Measurements from ENCODE around the gene ANKRD44. TPM values are rescaled to one million over a fixed set of nuclear protein-coding genes. Genes with fewer than 3 reads are reported as not detected.
"Not testable (repeated sequence)": the region's sequence is repeated elsewhere in the genome, so short reads cannot be mapped to it uniquely, and the experiment has no call there.

The ANKRD44 gene
- total RNA-seq, 2 experiments from 2014 or later, result 214 to 246 TPM

- H3K9me3 Mint-ChIP-seq, result no peaks in the 10 kb centered on the region
- CTCF ChIA-PET, result no interaction called here
- H3K4me1 Mint-ChIP-seq, result peaks cover 74% of the 10 kb centered on the region
- no peak overlapping the region for H3K4me3 Mint-ChIP-seq
- no peak for DNase-seq
- peak overlapping the region; percentile 34 for H3K27ac Mint-ChIP-seq
- POLR2A ChIA-PET, result interaction anchor here (0.8 to 2.5 kb wide), 4 partner anchors 9 to 46 kb away, joined by 3 to 6 read pairs (median 4); no protein-coding TSS in a partner anchor
- H3K27me3 Mint-ChIP-seq, result no peaks in the 10 kb centered on the region
- H3K36me3 Mint-ChIP-seq (ENCODE audit: low read depth), result peaks cover 48% of the 10 kb centered on the region
Measured at GRCh38 chr2:197242719-197243118, 67.9 kb downstream of the ANKRD44 start.

GRCh38 chr2:197241596-197241995 is 69.0 kb downstream of the ANKRD44 start:
- peak overlapping the region; percentile 48 for H3K27ac Mint-ChIP-seq
- DNase-seq, result no peak
- peaks cover 40% of the 10 kb centered on the region for H3K36me3 Mint-ChIP-seq (ENCODE audit: low read depth)
- ChIA-PET CTCF (interaction anchor here (1.0 to 2.7 kb wide), 4 partner anchors 14 to 70 kb away, joined by 3 to 18 read pairs (median 4); no protein-coding TSS in a partner anchor), POLR2A (interaction anchor here (1.6 to 5.9 kb wide), 5 partner anchors 8 to 66 kb away, joined by 6 to 122 read pairs (median 19); partner anchors contain the start of gene ANKRD44)
- H3K9me3 Mint-ChIP-seq, result no peaks in the 10 kb centered on the region
- H3K4me1 Mint-ChIP-seq, result peaks cover 76% of the 10 kb centered on the region
- no peaks in the 10 kb centered on the region for H3K27me3 Mint-ChIP-seq
- H3K4me3 Mint-ChIP-seq, result no peak overlapping the region

GRCh38 chr2:197241153-197241552 is 69.4 kb downstream of the ANKRD44 start:
- ChIA-PET CTCF (interaction anchor here (1.0 to 2.7 kb wide), 10 partner anchors 10 to 70 kb away, joined by 3 to 18 read pairs (median 4); no protein-coding TSS in a partner anchor), POLR2A (interaction anchor here (0.9 to 5.9 kb wide), 12 partner anchors 9 to 71 kb away, joined by 3 to 122 read pairs (median 7); partner anchors contain the start of gene ANKRD44)
- peaks cover 78% of the 10 kb centered on the region for H3K4me1 Mint-ChIP-seq
- no peak for DNase-seq
- H3K9me3 Mint-ChIP-seq, result no peaks in the 10 kb centered on the region
- no peaks in the 10 kb centered on the region for H3K27me3 Mint-ChIP-seq
- peaks cover 40% of the 10 kb centered on the region for H3K36me3 Mint-ChIP-seq (ENCODE audit: low read depth)
- H3K4me3 Mint-ChIP-seq, result peak overlapping the region; percentile 73
- H3K27ac Mint-ChIP-seq, result peak overlapping the region; percentile 84

GRCh38 chr2:197240421-197241041 is 70.0 kb downstream of the ANKRD44 start:
- DNase-seq, result no peak
- Mint-ChIP-seq H3K4me1 (peaks cover 80% of the 10 kb centered on the region), H3K27ac (peak overlapping the region; percentile 84), H3K9me3 (no peaks in the 10 kb centered on the region), H3K36me3 (ENCODE audit: low read depth) (peaks cover 40% of the 10 kb centered on the region), H3K4me3 (peak overlapping the region; percentile 73), H3K27me3 (no peaks in the 10 kb centered on the region)
- ChIA-PET POLR2A (interaction anchor here (0.6 to 5.9 kb wide), 20 partner anchors 9 to 88 kb away, joined by 3 to 122 read pairs (median 4); partner anchors contain the start of gene ANKRD44), CTCF (interaction anchor here (0.6 to 2.7 kb wide), 21 partner anchors 11 to 314 kb away, joined by 3 to 18 read pairs (median 4); partner anchors contain the start of gene PGAP1)

- peak overlapping the region; percentile 84 for H3K27ac Mint-ChIP-seq
- POLR2A ChIA-PET, result interaction anchor here (0.8 to 5.9 kb wide), 19 partner anchors 10 to 72 kb away, joined by 3 to 122 read pairs (median 5); partner anchors contain the start of gene ANKRD44
- not testable (repeated sequence) for H3K9me3 Mint-ChIP-seq, H3K27me3 Mint-ChIP-seq, DNase-seq
- CTCF ChIA-PET, result interaction anchor here (0.6 to 2.7 kb wide), 21 partner anchors 11 to 313 kb away, joined by 3 to 18 read pairs (median 4); partner anchors contain the start of gene PGAP1
- peaks cover 43% of the 10 kb centered on the region for H3K36me3 Mint-ChIP-seq (ENCODE audit: low read depth)
- H3K4me3 Mint-ChIP-seq, result peak overlapping the region; percentile 73
- peaks cover 82% of the 10 kb centered on the region for H3K4me1 Mint-ChIP-seq
Measured at GRCh38 chr2:197240018-197240417, 70.6 kb downstream of the ANKRD44 start.

GRCh38 chr2:197239434-197239833 is 71.1 kb downstream of the ANKRD44 start:
- Mint-ChIP-seq H3K27me3 (no peaks in the 10 kb centered on the region), H3K4me3 (peak overlapping the region; percentile 73), H3K9me3 (no peaks in the 10 kb centered on the region), H3K27ac (peak overlapping the region; percentile 89), H3K4me1 (peaks cover 85% of the 10 kb centered on the region), H3K36me3 (ENCODE audit: low read depth) (peaks cover 48% of the 10 kb centered on the region)
- ChIA-PET POLR2A (interaction anchor here (0.7 to 5.9 kb wide), 9 partner anchors 8 to 68 kb away, joined by 3 to 122 read pairs (median 4); partner anchors contain the start of gene ANKRD44), CTCF (interaction anchor here (0.9 to 1.2 kb wide), 2 partner anchors 18 to 40 kb away, joined by 3 to 4 read pairs; no protein-coding TSS in a partner anchor)
- DNase-seq, result no peak

- DNase-seq, result no peak
- H3K27ac Mint-ChIP-seq, result peak overlapping the region; percentile 89
- ChIA-PET POLR2A (interaction anchor here (0.7 to 5.9 kb wide), 22 partner anchors 10 to 262 kb away, joined by 3 to 122 read pairs (median 4); partner anchors contain the start of genes ANKRD44 and HSPE1), CTCF (interaction anchor here (0.7 to 2.3 kb wide), 9 partner anchors 24 to 124 kb away, joined by 3 to 13 read pairs (median 5); no protein-coding TSS in a partner anchor)
- peak overlapping the region; percentile 54 for H3K4me3 Mint-ChIP-seq
- no peaks in the 10 kb centered on the region for H3K27me3 Mint-ChIP-seq
- peaks cover 84% of the 10 kb centered on the region for H3K4me1 Mint-ChIP-seq
- peaks cover 39% of the 10 kb centered on the region for H3K36me3 Mint-ChIP-seq (ENCODE audit: low read depth)
- H3K9me3 Mint-ChIP-seq, result no peaks in the 10 kb centered on the region
Measured at GRCh38 chr2:197238043-197238365, 72.6 kb downstream of the ANKRD44 start.

- DNase-seq, result no peak
- ChIA-PET POLR2A (interaction anchor here (0.7 to 5.9 kb wide), 23 partner anchors 9 to 262 kb away, joined by 3 to 122 read pairs (median 4); partner anchors contain the start of genes ANKRD44 and HSPE1), CTCF (interaction anchor here (0.7 to 2.3 kb wide), 10 partner anchors 21 to 124 kb away, joined by 3 to 13 read pairs (median 4); no protein-coding TSS in a partner anchor)
- H3K36me3 Mint-ChIP-seq (ENCODE audit: low read depth), result peaks cover 40% of the 10 kb centered on the region
- H3K27me3 Mint-ChIP-seq, result no peaks in the 10 kb centered on the region
- H3K4me3 Mint-ChIP-seq, result peak overlapping the region; percentile 54
- peak overlapping the region; percentile 89 for H3K27ac Mint-ChIP-seq
- no peaks in the 10 kb centered on the region for H3K9me3 Mint-ChIP-seq
- peaks cover 84% of the 10 kb centered on the region for H3K4me1 Mint-ChIP-seq
Measured at GRCh38 chr2:197237291-197238042, 73.1 kb downstream of the ANKRD44 start.

GRCh38 chr2:197236816-197237215 is 73.8 kb downstream of the ANKRD44 start:
- H3K27me3 Mint-ChIP-seq, result no peaks in the 10 kb centered on the region
- H3K4me3 Mint-ChIP-seq, result peak overlapping the region; percentile 39
- H3K4me1 Mint-ChIP-seq, result peaks cover 88% of the 10 kb centered on the region
- CTCF ChIA-PET, result interaction anchor here (0.9 to 2.3 kb wide), 5 partner anchors 20 to 75 kb away, joined by 3 to 13 read pairs (median 8); no protein-coding TSS in a partner anchor
- no peak for DNase-seq
- no peaks in the 10 kb centered on the region for H3K9me3 Mint-ChIP-seq
- H3K36me3 Mint-ChIP-seq (ENCODE audit: low read depth), result peaks cover 43% of the 10 kb centered on the region
- H3K27ac Mint-ChIP-seq, result peak overlapping the region; percentile 89
- POLR2A ChIA-PET, result interaction anchor here (1.2 to 5.9 kb wide), 15 partner anchors 9 to 70 kb away, joined by 3 to 122 read pairs (median 5); partner anchors contain the start of gene ANKRD44

- no peak for DNase-seq
- Mint-ChIP-seq H3K27ac (peak overlapping the region; percentile 89), H3K27me3 (no peaks in the 10 kb centered on the region), H3K36me3 (ENCODE audit: low read depth) (peaks cover 43% of the 10 kb centered on the region), H3K9me3 (no peaks in the 10 kb centered on the region), H3K4me3 (no peak overlapping the region), H3K4me1 (peaks cover 89% of the 10 kb centered on the region)
- ChIA-PET CTCF (interaction anchor here (1.5 to 2.3 kb wide), 3 partner anchors 37 to 75 kb away, joined by 3 to 13 read pairs (median 8); no protein-coding TSS in a partner anchor), POLR2A (interaction anchor here (1.3 to 5.9 kb wide), 7 partner anchors 21 to 61 kb away, joined by 3 to 73 read pairs (median 7); no protein-coding TSS in a partner anchor)
Measured at GRCh38 chr2:197236159-197236558, 74.4 kb downstream of the ANKRD44 start.

- peaks cover 88% of the 10 kb centered on the region for H3K4me1 Mint-ChIP-seq
- H3K4me3 Mint-ChIP-seq, result no peak overlapping the region
- H3K36me3 Mint-ChIP-seq (ENCODE audit: low read depth), result peaks cover 44% of the 10 kb centered on the region
- no peak for DNase-seq
- ChIA-PET CTCF (interaction anchor here (1.5 kb wide), 1 partner anchor 45 kb away, joined by 3 read pairs; no protein-coding TSS in a partner anchor), POLR2A (interaction anchor here (1.4 kb wide), 1 partner anchor 21 kb away, joined by 3 read pairs; no protein-coding TSS in a partner anchor)
- H3K27ac Mint-ChIP-seq, result no peak overlapping the region
- no peaks in the 10 kb centered on the region for H3K9me3 Mint-ChIP-seq
- no peaks in the 10 kb centered on the region for H3K27me3 Mint-ChIP-seq
Measured at GRCh38 chr2:197235711-197236110, 74.9 kb downstream of the ANKRD44 start.

GRCh38 chr2:197234671-197235191 is 75.8 kb downstream of the ANKRD44 start:
- no peaks in the 10 kb centered on the region for H3K9me3 Mint-ChIP-seq
- peak overlapping the region; percentile 24 for H3K27ac Mint-ChIP-seq
- peaks cover 50% of the 10 kb centered on the region for H3K36me3 Mint-ChIP-seq (ENCODE audit: low read depth)
- POLR2A ChIA-PET, result interaction anchor here (1.2 to 2.4 kb wide), 4 partner anchors 21 to 74 kb away, joined by 3 to 9 read pairs (median 4); no protein-coding TSS in a partner anchor
- no peaks in the 10 kb centered on the region for H3K27me3 Mint-ChIP-seq
- CTCF ChIA-PET, result interaction anchor here (1.5 kb wide), 1 partner anchor 44 kb away, joined by 3 read pairs; no protein-coding TSS in a partner anchor
- no peak for DNase-seq
- H3K4me3 Mint-ChIP-seq, result no peak overlapping the region
- peaks cover 88% of the 10 kb centered on the region for H3K4me1 Mint-ChIP-seq

All from activated CD4-positive, alpha-beta memory T cell treated with anti-CD3 and anti-CD28 coated beads, Interleukin-2, amount 10 ng/mL, durations not matched to agents 7 days and 5 days (primary cell).